MM.1S (cell line): Measurements from ENCODE around the gene HTR3B.

ENCODE experiments used
- EZH2 ChIP-seq: fragments of 300-600 bp; sonication (generic); optimal IDR thresholded peaks from 2 replicates; pipeline ENCODE3; 2017; ENCODE audit warnings: low read depth, mild to moderate bottlenecking, antibody characterized with exemption, low read length, mixed read lengths
- EZH2phosphoT487 ChIP-seq: fragments of 300-600 bp; sonication (generic); IDR thresholded peaks from 2 replicates; pipeline ENCODE4 v1.6.1; 2018; ENCODE audit warnings: antibody characterized with exemption, low read length
- TF ChIP-seq, protein P1 (sequence below): fragments of 300-600 bp; sonication (generic); IDR thresholded peaks from 2 replicates; pipeline ENCODE4 v1.5.1; 2016; ENCODE audit warnings: antibody characterized with exemption, low read length, mixed read lengths

GRCh38 chr11:113934761-113935160 lies 30.2 kb downstream of the HTR3B start:
- TF ChIP-seq, protein P1, sequence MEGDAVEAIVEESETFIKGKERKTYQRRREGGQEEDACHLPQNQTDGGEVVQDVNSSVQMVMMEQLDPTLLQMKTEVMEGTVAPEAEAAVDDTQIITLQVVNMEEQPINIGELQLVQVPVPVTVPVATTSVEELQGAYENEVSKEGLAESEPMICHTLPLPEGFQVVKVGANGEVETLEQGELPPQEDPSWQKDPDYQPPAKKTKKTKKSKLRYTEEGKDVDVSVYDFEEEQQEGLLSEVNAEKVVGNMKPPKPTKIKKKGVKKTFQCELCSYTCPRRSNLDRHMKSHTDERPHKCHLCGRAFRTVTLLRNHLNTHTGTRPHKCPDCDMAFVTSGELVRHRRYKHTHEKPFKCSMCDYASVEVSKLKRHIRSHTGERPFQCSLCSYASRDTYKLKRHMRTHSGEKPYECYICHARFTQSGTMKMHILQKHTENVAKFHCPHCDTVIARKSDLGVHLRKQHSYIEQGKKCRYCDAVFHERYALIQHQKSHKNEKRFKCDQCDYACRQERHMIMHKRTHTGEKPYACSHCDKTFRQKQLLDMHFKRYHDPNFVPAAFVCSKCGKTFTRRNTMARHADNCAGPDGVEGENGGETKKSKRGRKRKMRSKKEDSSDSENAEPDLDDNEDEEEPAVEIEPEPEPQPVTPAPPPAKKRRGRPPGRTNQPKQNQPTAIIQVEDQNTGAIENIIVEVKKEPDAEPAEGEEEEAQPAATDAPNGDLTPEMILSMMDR: no peak
- TF ChIP-seq EZH2: no peak
- no peak for TF ChIP-seq EZH2phosphoT487
